GM23338 (cell line): ENCODE data around the gene FAM111A.

Experiments used
- EZH2phosphoT487 ChIP-seq: fragments of 200-600 bp; sonication (generic); IDR thresholded peaks from one replicate; pipeline ENCODE4 v1.8.1; 2018; ENCODE audit warnings: antibody characterized with exemption; ENCODE audit not compliant: unreplicated experiment
- JUNB ChIP-seq: IDR thresholded peaks from one replicate; pipeline ENCODE4 v1.6.1; 2016; ENCODE audit warnings: antibody characterized with exemption; ENCODE audit not compliant: unreplicated experiment
- POLR2AphosphoS5 ChIP-seq: IDR thresholded peaks from 2 replicates; pipeline ENCODE4 v1.6.1; 2016; ENCODE audit warnings: antibody characterized with exemption, low read depth
- TF ChIP-seq, protein P1 (sequence below), 2 experiments: fragments of 200-600 bp in 1 of 2; sonication (generic) in 1 of 2; conservative IDR thresholded peaks; 2 replicates each; pipeline versions ENCODE4 v1.5.1 to v1.6.1; 2016 to 2017; ENCODE audit warnings: antibody characterized with exemption in 2 of 2, low read depth in 2 of 2, mild to moderate bottlenecking in 2 of 2, moderate library complexity in 1 of 2
- TF ChIP-seq, protein P2 (sequence below): IDR thresholded peaks from one replicate; pipeline ENCODE4 v1.6.1; 2018; ENCODE audit warnings: antibody characterized with exemption; ENCODE audit not compliant: unreplicated experiment

DNA sequence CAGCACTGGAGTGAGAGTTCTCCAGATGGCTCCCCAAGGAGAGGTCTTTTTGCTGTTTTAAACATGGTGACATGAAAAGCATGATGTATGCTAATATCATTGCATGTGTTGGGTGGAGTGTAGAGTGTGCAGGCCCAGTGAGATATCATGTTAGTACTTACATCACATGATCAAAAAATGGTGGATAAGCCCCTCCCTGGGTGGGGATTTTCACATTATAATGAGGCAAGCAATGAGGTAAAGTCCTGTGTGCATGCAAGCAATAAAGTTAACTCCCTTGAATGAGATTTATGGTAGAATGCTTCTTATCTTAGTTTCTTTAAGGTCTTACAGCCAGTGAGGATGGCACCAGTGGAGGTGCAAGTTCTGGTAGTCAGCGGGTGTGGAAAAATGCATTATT is 27.1 kb upstream of the FAM111A start:
- TF ChIP-seq, protein P1, sequence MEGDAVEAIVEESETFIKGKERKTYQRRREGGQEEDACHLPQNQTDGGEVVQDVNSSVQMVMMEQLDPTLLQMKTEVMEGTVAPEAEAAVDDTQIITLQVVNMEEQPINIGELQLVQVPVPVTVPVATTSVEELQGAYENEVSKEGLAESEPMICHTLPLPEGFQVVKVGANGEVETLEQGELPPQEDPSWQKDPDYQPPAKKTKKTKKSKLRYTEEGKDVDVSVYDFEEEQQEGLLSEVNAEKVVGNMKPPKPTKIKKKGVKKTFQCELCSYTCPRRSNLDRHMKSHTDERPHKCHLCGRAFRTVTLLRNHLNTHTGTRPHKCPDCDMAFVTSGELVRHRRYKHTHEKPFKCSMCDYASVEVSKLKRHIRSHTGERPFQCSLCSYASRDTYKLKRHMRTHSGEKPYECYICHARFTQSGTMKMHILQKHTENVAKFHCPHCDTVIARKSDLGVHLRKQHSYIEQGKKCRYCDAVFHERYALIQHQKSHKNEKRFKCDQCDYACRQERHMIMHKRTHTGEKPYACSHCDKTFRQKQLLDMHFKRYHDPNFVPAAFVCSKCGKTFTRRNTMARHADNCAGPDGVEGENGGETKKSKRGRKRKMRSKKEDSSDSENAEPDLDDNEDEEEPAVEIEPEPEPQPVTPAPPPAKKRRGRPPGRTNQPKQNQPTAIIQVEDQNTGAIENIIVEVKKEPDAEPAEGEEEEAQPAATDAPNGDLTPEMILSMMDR (conservative IDR thresholded peaks at IDR 0.05; ENCODE audit: low read depth in 2 of 2) = no peak
- no peak for TF ChIP-seq POLR2AphosphoS5
- TF ChIP-seq EZH2phosphoT487 = no peak
- no peak for TF ChIP-seq JUNB
- TF ChIP-seq, protein P2, sequence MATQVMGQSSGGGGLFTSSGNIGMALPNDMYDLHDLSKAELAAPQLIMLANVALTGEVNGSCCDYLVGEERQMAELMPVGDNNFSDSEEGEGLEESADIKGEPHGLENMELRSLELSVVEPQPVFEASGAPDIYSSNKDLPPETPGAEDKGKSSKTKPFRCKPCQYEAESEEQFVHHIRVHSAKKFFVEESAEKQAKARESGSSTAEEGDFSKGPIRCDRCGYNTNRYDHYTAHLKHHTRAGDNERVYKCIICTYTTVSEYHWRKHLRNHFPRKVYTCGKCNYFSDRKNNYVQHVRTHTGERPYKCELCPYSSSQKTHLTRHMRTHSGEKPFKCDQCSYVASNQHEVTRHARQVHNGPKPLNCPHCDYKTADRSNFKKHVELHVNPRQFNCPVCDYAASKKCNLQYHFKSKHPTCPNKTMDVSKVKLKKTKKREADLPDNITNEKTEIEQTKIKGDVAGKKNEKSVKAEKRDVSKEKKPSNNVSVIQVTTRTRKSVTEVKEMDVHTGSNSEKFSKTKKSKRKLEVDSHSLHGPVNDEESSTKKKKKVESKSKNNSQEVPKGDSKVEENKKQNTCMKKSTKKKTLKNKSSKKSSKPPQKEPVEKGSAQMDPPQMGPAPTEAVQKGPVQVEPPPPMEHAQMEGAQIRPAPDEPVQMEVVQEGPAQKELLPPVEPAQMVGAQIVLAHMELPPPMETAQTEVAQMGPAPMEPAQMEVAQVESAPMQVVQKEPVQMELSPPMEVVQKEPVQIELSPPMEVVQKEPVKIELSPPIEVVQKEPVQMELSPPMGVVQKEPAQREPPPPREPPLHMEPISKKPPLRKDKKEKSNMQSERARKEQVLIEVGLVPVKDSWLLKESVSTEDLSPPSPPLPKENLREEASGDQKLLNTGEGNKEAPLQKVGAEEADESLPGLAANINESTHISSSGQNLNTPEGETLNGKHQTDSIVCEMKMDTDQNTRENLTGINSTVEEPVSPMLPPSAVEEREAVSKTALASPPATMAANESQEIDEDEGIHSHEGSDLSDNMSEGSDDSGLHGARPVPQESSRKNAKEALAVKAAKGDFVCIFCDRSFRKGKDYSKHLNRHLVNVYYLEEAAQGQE = no peak
